ENCODE results near the gene COL4A5.

The COL4A5 gene

DNA sequence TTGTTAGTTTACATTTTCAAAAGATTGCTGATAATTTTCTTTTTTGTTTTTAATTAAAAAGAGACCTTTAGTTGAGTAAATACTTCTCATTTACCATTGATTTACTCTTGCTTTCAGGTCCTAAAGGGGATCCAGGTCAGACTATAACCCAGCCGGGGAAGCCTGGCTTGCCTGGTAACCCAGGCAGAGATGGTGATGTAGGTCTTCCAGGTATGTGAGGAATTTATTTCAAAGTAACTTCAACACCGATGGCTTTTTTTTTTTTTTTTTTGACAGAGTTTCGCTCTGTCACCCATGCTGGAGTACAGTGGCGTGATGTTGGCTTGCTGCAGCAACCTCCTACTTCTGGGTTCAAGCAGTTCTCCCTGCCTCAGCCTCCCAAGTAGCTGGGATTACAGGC lies 161.6 kb downstream of the COL4A5 start:
- no peak overlapping the region for H3K27ac Mint-ChIP-seq
- TF ChIP-seq, protein P1, sequence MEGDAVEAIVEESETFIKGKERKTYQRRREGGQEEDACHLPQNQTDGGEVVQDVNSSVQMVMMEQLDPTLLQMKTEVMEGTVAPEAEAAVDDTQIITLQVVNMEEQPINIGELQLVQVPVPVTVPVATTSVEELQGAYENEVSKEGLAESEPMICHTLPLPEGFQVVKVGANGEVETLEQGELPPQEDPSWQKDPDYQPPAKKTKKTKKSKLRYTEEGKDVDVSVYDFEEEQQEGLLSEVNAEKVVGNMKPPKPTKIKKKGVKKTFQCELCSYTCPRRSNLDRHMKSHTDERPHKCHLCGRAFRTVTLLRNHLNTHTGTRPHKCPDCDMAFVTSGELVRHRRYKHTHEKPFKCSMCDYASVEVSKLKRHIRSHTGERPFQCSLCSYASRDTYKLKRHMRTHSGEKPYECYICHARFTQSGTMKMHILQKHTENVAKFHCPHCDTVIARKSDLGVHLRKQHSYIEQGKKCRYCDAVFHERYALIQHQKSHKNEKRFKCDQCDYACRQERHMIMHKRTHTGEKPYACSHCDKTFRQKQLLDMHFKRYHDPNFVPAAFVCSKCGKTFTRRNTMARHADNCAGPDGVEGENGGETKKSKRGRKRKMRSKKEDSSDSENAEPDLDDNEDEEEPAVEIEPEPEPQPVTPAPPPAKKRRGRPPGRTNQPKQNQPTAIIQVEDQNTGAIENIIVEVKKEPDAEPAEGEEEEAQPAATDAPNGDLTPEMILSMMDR (IDR thresholded peaks at IDR 0.05) = no peak
- H3K27me3 Mint-ChIP-seq (ENCODE audit: low read depth, poor library complexity) = peaks cover 3% of the 10 kb centered on the region
- no peaks in the 10 kb centered on the region for H3K4me1 Mint-ChIP-seq
- H3K36me3 Mint-ChIP-seq (ENCODE audit: low read depth) = peaks cover 72% of the 10 kb centered on the region
- DNase-seq = no peak
- H3K9me3 Mint-ChIP-seq = no peaks in the 10 kb centered on the region
- H3K4me3 Mint-ChIP-seq = no peak overlapping the region

DNA sequence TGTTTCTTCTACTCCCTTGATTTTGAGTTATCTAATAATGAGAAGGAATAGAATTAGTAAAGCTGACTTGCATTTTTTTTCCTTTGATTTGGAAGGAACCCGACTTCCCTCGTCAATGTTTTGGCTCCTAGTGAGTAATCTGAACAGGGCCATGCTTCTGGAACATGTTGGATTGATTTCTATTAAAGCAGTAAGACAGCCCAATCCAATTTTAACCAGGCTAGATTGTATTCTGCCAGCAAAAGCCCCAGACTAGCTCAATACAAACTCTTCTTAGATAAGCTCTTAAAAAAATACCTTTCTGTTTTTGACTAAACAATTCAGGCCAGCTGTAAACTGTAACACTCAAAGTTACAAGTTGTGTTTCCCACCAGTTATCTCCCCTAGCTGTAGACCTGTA lies 170.5 kb downstream of the COL4A5 start:
- Mint-ChIP-seq H3K4me3 (no peak overlapping the region), H3K4me1 (no peaks in the 10 kb centered on the region), H3K9me3 (no peaks in the 10 kb centered on the region), H3K27me3 (ENCODE audit: low read depth, poor library complexity) (no peaks in the 10 kb centered on the region), H3K27ac (no peak overlapping the region), H3K36me3 (ENCODE audit: low read depth) (peaks cover 59% of the 10 kb centered on the region)
- no peak for DNase-seq
- TF ChIP-seq, protein P1 (IDR thresholded peaks at IDR 0.05) = no peak

DNA sequence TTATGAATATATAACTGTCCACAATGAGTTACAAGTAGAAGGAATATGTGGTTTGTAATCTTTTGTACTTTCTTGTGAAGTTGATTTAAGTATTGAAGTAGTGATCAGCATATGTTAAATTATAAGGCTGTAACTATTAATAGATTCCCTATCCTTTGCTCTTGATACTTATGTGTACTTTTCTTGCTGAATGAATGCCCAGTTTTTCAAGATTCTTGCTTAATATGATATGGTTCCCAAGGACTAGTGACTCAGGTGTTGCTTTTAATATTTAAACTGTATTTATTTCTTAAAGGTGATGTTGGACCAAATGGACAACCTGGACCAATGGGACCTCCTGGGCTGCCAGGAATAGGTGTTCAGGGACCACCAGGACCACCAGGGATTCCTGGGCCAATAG lies 175.0 kb downstream of the COL4A5 start:
- H3K36me3 Mint-ChIP-seq (ENCODE audit: low read depth) = peaks cover 31% of the 10 kb centered on the region
- DNase-seq = no peak
- no peaks in the 10 kb centered on the region for H3K4me1 Mint-ChIP-seq
- H3K9me3 Mint-ChIP-seq = no peaks in the 10 kb centered on the region
- H3K4me3 Mint-ChIP-seq = no peak overlapping the region
- TF ChIP-seq, protein P1 (IDR thresholded peaks at IDR 0.05) = no peak
- no peak overlapping the region for H3K27ac Mint-ChIP-seq
- no peaks in the 10 kb centered on the region for H3K27me3 Mint-ChIP-seq (ENCODE audit: low read depth, poor library complexity)

DNA sequence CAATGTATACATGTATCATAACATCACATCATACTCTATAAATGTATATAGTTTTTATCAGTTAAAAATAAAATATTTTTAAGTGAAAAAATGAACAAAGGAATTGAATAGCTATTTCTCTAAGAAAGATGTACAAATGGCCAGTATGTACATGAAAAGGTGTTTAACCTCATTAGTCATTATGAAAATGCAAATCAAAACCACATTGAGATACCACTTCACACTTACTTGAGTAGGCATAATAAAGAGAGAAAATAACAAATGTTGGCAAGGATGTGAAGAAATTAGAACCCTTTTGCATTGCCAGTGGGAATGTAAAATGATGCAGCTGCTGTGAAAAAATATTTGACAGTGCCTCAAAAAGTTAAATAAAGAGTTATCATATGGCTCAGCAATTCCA lies 201.2 kb downstream of the COL4A5 start:
- Mint-ChIP-seq H3K4me3 (no peak overlapping the region), H3K36me3 (ENCODE audit: low read depth) (peaks cover 93% of the 10 kb centered on the region), H3K27ac (no peak overlapping the region), H3K27me3 (ENCODE audit: low read depth, poor library complexity) (peaks cover 2% of the 10 kb centered on the region), H3K4me1 (no peaks in the 10 kb centered on the region), H3K9me3 (peaks cover 99% of the 10 kb centered on the region)
- DNase-seq = no peak
- TF ChIP-seq, protein P1 (IDR thresholded peaks at IDR 0.05) = no peak

DNA sequence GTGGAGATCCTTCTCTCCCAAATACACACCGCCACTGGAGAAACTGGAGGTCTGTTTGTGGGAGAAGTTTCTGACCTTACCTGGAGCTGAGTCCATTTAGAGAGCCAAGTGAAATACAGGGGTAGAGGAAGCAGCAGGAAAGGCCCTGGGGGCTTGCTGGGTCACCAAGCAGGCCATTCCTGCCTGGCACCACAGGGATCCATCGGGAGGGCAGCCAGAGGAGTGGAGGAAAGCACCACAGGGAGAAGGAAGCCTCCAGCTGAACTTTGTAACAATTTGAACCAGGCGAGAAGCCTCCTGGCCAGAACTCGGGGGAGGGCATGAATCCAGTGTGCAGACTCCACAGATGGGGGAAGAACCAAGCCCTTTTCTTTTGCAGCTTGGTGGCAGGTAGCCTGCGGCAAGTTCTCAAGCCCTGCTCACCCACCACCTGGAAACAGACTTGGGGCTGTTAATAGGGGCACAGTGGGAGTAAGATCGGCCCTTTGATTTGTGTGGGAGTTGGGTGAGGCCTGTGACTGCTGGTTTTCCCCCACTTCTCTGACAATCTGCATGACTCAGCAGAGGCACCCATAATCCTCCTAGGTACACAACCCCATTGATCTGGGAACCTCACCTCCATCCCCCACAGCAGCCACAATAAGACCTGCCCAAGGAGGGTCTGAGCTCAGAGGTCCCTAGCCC lies 202.1 kb downstream of the COL4A5 start:
- no peak overlapping the region for H3K4me3 Mint-ChIP-seq
- no peak for DNase-seq
- H3K9me3 Mint-ChIP-seq = peaks cover 90% of the 10 kb centered on the region
- peaks cover 2% of the 10 kb centered on the region for H3K27me3 Mint-ChIP-seq (ENCODE audit: low read depth, poor library complexity)
- peak overlapping the region; percentile 36 for H3K27ac Mint-ChIP-seq
- TF ChIP-seq, protein P1 (IDR thresholded peaks at IDR 0.05) = no peak
- no peaks in the 10 kb centered on the region for H3K4me1 Mint-ChIP-seq
- H3K36me3 Mint-ChIP-seq (ENCODE audit: low read depth) = peaks cover 88% of the 10 kb centered on the region

DNA sequence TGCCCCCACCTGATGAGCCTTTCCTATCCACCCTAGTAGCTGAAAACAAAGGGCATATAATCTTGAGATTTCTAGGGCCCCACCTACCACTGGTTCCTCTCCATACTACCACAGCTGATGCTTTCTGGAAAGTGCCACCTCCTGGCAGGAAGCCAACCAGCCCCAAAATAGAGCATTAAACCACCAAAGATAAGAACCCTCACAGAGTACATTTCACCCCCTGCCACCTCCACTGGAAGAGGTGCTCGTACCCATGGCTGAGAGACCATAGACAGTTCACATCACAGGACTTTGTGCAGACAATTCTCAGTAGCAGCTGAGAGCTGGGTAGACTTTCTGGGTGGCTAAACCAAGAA lies 202.6 kb downstream of the COL4A5 start:
- Mint-ChIP-seq H3K4me3 (no peak overlapping the region), H3K9me3 (peaks cover 87% of the 10 kb centered on the region), H3K4me1 (no peaks in the 10 kb centered on the region), H3K36me3 (ENCODE audit: low read depth) (peaks cover 85% of the 10 kb centered on the region), H3K27ac (peak overlapping the region; percentile 36), H3K27me3 (ENCODE audit: low read depth, poor library complexity) (peaks cover 2% of the 10 kb centered on the region)
- no peak for DNase-seq
- TF ChIP-seq, protein P1 (IDR thresholded peaks at IDR 0.05) = no peak

Measured in nephron progenitor cell (in vitro differentiated cells).